ENCODE data around the gene CLN6. TPM values are rescaled to one million over a fixed set of nuclear protein-coding genes. Genes with fewer than 3 reads are reported as not detected.

Gene CLN6
- 21.9 and 30.6 TPM in 2 replicates for total RNA-seq (2014; rRNA removed; shearing (Covaris generic))

DNA sequence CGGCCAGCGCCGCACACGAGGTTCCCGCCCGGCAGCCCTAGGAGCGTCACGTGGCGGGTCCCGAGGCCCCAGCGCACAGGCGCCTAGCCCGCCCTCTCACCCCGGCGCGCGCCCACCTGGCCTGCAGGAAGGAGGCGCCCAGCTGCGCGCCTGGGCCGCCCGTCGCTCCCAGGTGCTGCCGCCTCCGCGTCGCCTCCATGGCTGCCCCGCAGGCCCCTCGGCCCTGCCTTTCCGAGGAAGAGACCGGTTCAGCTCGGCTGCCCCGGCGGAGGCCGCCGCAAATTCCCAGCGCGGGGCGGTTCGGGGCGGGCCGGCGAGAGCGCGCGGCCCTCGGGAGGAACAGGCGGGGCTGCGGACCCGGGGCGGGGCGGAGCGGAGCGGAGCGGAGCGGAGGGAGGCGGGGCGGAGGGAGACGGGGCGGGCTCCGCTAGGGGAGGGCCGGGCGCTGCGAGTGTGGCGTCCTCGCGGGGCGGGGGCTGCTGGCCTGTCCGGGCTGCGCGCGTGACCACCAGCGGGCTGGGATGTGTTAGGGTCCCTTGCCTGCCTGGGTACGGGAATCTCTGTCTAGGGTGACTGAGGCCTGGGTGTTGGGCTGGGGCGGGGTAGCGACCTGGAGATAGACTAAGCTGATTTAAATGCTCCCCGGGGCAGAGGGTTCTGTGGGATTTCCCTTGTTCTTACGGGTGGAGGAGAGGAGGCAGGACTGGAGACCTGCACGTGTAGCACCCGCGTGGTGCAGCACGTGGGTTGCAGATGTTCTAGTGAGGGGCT, at the start of gene CLN6:
Gene CLN6 (minus strand): TSS at position 343 of the 771 bp plus-strand sequence. CDS start 144 bp downstream, at position 199.
- peak; percentile 70 for DNase-seq (ENCODE audit: low spot score)

DNA sequence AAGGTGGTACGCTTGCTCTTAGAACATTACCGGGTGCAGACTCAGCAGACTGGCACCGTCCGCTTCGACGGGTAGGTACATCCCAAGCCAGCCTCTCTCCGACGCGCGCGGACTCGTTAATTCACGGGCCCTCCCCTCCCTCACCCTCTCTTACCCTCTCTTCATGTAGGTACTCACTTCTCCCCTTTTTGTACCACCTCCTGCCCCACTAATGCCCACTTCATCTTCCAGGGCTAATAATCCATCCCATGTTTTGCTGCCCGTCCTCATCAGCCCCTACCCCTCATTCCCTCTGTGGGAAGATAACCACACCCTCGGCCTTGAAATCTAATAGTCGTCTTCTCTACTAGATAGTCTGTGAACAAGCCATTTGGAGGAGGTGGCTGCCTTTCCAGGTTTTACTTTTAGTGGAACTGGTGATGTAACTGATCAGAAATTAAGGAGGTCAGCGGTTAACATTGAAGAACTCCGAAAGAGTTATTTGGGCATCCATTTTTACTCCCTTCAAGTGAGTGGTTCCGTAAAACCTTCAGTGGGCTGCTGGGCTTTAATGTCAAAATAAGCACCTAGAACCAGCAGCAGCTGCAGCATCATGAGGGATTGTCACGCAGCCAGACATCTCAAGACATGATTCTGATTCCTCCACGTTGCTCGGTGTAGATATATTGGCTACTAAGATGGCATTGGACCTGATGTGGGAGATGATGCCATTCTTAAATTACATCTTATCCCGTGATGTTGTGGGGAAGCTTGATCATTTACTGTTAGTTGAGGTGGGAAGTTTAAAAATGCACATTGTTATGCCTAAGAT, 49.3 kb upstream of the CLN6 start:
- DNase-seq (ENCODE audit: low spot score) = peak; percentile 24

DNA sequence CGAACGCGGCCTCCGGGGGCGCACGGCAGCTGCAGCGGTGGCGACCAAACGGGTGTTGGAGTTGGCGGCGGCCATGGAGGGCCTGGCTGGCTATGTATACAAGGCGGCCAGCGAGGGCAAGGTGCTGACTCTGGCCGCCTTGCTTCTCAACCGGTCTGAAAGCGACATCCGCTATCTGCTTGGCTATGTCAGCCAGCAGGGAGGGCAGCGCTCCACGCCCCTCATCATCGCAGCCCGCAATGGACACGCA, 48.7 kb upstream of the CLN6 start:
- DNase-seq (ENCODE audit: low spot score) = peak; percentile 41

DNA sequence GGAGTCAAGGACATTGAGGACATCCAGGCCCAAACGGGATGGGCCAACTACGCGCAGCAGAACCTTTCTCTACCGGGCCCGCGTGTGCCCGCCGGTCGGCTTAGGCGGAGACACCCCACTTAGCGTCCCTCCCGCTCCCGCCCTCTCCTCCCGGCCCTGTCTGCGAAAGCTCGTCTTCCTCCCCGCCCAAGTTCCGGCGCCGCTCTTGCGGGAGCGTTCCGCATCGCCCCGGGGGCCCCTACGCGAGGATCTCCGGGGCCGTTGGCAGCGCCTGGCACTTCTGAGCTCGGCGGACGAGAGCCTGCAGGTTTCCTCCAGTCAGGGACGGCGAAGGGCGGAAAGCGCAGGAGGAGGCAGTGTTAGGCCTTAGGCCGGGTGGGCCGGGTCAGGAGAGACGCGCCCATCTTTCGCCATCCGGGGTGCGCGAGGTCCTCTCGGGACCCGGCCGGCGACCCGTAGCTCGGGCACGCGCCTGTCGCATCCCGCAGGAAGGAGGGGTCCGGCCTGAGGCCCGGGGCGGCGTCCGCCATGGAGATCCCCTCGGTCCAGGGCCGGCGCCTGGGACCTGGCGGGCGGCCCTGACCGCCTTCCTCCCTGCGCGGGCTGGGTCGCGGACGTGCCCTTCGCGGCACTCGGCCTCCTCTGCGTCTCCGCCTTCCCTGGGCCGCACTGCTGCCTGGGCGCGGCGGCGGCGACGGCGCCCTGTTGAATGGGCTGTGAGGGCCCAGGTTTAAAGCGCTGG, 48.2 kb upstream of the CLN6 start, which contains the start of gene FEM1B:
Gene FEM1B (plus strand): TSS at position 143 of the 742 bp plus-strand sequence. CDS start 673 bp downstream, outside the sequence.
- peak; percentile 86 for DNase-seq (ENCODE audit: low spot score)

DNA sequence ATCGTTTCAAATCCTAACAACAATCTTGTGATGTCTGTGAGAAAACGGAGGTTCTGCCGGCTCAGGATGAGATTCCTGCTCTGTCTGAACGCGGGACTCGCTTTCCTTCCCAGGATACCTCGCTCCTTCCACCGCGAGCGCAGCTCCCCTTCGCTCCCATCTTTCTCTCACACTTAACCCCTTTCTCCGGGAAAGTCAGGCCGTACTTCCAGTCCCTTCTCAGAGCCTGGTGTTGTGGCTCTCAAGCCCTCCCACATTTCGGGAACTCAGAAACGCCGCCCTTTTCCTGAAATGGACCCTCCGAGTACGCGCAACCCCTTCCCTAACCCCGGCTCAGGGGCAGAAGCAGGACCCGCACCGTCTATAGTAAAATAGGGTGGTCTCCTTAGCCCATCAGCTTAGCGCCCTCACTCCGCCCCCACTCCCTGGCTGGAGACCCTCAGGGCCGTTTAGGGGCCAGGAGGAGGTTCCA, 47.6 kb upstream of the CLN6 start:
- no peak for DNase-seq (ENCODE audit: low spot score)

DNA sequence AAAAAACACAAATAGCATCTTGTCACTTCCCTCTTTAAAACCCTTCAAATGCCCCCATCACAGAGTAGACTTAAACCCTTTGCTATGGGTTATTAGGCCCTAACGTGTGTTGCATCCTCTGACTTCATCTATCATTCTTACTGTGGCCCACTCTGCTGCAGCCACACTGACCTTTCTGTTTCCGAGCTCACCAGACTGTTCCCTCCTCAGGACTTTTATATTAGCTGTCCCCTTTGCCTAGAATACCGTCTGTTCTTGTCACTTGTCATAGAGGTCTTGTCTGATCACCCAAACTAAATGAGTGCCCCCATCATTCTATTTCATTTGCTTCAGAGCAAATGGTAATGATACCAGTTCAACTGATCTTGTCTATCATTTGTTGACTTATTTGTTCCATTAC, 47.1 kb upstream of the CLN6 start:
- DNase-seq (ENCODE audit: low spot score) = no peak

DNA sequence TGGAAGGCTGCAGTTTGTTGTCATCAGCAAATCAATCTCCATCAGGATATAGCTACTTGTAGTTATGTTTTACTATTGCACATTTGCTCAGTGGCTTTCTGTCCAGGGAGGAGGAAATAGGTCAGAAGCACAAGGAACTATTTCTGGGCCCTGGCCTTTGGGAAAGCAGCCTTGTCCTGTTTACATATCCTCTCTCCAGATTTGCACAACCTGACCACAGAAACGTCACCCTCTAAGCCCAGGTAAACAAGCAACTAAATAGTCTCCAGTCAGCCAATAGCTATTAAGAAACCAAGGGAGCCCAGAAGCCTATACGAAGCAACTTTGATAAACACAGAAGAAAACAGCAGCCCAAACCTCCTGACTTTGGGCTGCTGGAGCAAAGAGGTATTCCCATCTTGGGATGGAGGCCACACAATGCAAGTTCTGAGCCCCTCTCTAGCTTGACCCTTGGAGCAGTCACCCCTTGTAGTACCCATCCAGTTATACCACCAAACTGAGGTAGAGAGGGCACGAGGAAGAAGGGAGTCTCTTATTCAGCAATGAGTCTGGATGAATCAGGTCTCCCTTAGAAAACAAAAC, 45.7 kb upstream of the CLN6 start:
- peak; percentile 89 for DNase-seq (ENCODE audit: low spot score)

DNA sequence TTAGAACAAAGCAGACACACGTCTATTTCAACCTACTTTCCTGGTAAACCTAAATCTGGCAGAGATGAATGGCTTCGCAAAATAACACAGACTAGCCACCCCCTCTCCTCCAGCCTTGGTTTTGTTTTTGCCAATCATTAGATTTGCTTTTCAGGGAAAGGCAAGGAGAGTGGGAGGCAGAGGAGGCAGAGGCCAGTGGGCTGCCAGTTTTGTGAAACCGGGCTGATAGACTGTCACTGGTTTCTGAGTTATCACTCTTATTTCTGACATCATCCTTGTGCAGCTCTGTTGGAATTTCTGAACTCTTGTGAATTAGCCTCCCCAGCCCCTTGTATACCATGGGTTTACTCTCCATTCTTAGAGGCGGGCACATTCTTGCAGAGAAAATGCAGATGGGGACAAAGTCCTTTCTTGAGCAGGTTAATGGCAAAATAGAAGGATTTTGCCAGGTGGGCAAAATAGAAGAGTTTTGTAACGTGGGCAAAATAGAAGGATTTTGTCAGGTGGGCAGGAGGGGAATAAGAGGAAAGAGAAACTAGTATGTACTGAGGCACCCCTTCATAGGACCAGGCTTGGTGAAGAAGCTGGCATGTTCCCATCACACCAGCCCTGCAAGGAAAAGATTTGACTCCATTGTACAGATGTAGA, 44.8 kb upstream of the CLN6 start:
- no peak for DNase-seq (ENCODE audit: low spot score)

DNA sequence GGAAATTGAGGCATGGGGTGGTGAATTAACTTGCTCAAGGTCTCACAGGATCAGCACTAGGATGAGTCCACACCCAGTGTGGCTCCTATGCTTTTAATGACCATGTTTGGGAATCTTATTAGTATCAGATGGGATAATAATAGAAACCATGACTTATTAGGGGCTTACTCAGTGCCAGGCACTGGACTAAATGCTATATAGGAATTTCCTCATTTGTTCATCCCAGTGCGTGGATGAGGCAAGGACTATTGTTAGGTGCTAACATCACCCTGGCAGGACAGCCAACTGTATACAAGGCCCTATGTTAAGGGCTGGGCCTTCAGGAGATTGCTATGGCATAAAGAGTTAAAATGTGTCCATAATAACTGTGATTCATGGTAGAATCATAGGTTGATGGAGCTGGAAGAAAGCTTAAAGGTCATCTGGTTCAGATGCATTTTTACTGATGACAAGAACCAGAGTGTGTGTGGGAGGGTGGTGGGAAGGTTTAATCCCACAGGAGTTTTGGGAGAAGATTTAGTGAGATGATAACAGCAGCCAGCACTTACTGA, 43.3 kb upstream of the CLN6 start:
- DNase-seq (ENCODE audit: low spot score) = no peak

DNA sequence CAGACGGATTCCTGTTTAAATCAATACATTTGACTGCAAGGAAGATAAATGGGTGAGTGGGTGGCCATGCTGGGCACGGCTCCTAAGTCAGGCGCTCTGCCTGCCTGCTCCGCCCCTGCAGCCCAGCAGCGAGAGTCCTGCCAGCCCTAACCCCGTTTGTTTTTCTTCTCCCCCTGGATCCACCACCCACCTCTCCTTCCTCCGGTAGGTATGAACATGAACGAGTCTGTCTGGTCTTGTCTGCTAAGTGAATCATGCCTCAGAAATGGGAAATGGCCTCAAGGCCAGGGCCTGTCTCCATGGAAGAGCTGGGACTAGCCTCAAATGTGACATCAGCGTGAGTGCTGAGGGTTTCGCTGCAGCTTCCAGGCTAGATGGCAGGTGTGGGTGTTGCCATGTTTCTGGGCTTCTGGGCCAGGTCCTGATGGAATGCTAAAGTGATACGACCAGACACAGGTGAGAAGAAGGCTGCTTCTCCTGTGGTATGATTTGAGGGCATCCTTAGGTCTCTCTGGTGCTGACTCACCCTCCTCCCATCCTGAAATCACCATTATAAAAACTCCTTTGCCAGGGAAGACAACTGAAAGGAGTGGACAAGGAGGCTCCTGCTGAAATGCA, 42.4 kb upstream of the CLN6 start:
- DNase-seq (ENCODE audit: low spot score) = peak; percentile 62

DNA sequence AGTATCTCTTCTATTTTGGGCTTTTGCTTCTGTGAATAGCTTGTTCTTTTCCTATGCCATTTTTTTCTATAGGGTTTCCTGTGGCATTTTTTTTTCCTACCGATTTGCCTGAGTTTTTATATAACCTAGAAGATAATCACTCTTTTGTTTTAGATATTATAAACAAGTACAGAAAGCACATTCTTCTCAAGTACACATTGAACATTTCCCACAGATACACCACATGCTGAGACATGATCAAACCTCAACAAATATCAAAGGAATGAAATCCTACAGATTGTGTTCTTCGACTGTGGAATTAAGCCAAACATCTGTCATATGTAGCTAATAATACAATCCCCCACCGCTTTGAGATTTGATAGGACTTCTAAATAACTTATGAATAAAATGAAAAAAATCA, 38.9 kb upstream of the CLN6 start:
- DNase-seq (ENCODE audit: low spot score) = no peak

DNA sequence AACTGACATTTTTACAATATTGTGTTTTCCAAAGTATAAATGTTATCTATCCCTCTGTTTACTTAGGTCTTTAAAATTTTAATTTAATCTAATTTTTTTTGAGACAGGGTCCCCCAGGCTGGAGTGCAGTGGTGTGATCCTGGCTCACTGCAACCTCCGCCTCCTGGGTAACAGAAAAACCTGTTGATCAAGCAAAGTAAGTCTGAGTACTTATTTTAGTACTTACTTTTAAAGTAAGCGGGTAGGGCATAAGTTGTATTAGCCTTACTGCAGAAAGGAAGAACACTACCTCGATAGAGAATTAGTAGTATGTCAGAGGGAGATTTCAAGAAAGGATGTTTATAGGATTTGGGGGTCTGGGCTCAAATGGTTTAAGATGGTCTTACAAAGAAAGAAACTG, 36.1 kb upstream of the CLN6 start:
- no peak for DNase-seq (ENCODE audit: low spot score)

DNA sequence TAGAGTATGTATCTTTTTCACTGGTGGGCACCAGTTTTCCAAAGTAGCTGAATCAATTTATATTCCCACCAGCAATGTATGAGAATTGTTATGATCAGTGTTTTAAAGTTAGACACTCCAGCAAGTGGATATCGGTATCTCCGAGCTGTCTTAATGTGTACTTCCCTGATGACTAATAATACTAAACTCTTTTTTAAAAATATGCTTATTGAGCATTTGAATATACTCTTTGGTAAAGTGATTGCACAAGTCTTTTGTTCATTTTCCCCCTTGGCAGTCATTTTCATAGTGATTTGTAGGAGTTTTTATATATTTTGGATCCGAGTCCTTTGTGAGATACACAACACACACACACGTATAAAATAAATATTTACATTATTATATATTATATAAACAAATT, 35.6 kb upstream of the CLN6 start:
- no peak for DNase-seq (ENCODE audit: low spot score)

DNA sequence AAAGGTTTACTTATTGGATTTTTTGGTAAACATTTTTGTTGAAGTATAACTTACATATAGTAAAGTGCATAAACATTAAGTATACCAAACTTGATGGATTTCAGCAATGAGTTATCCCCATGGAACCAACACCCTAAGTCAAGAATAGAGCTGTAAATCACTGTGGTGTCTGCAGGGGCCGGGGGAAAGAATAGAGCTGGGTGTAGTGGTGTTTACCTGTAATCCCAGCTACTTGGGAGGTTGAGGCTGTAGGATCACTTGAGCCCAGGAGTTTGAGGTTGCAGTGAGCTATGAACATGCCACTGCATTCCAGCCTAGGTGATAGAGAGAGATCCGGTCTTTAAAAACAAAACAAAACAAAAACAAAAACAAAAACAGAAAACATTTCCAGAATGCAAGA, 34.8 kb upstream of the CLN6 start:
- DNase-seq (ENCODE audit: low spot score) = no peak

DNA sequence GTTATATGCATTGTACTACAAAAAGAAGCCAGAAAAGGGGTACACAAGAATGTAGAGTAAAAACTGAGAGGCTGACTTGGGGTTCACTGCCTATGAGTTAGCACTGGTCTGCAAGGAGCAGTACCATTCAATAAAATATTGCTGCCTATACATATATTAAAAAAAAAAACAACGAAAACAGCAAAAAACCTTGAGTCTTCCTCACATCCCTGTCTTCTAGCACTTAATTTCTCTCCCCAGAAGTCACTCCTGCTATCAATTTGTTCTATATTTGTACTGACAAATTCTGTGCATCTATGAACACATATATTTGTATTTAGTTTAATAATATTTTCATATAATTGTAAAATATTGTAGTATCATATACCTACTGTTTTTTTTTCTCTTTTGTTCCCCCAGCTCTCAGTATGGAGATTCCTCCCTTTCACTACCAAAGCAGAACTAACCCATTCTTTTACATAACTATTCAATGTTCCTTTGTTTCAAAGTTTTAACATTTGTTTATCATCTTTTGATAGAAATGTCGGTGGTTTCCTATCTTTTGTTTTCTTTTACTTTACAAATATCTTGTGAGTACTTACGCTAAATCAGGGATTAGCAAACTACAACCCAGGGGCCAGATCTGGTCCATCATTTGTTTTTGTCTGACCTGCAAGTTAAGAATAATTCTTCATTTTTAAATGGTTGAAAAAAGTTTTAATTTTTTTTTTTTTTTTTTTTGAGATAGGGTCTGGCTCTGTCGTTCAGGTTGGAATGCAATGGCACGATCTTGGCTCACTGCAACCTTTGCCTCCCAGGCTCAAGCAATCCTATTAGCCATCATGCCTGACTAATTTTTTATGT, 33.2 kb upstream of the CLN6 start:
- DNase-seq (ENCODE audit: low spot score) = no peak

DNA sequence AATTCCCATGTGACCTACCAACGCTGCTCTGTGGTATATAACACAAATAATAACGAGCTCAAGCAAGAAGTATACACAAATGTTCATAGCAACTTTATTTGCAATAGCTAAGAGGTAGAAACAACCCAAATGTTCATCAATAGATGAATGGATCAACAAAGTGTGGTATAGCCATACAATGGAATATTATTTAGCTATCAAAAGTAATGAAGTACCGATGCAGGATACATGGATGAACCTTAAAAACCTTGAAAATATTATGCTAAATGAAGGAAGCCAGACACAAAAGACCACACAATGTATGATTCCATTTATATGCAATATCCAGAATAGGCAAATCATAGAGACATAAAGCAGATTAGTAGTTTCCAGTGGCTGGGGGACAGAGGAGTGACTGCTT, 32.5 kb upstream of the CLN6 start:
- DNase-seq (ENCODE audit: low spot score) = no peak

DNA sequence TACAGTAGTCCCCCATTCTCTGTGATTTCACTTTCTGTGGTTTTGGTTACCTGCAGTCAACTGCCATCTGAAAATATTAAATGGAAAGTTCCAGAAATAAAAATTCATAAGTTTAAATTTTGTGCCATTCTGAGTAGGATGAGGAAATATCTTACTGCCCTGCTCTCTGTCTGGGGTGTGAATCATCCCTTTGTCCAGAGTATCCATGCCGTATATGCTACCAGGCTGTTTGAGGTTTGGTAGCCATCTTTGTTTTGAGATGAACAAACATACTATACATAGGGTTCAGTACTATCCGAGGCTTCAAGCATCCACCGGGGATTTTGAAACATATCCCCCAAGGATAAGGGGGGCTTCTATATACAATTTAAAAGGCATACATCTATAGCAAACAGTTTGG, 31.7 kb upstream of the CLN6 start:
- no peak for DNase-seq (ENCODE audit: low spot score)

DNA sequence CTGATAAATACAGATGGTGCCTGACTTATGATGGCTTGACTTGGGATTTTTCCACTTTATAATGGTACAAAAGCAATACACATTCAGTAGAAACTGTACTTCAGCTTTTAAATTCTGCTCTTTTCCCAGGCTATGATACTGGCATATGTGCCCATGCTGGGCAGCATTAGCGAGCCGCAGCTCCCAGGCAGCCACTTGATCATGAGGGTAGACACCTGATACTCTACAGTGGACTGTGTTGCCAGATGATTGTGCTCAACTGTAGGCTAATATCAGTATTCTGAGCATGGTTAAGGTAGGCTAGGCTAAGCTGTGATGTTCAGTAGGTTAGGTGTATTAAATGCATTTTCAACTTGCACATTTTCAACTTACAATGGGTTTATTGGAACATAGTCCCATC, 30.4 kb upstream of the CLN6 start:
- no peak for DNase-seq (ENCODE audit: low spot score)

DNA sequence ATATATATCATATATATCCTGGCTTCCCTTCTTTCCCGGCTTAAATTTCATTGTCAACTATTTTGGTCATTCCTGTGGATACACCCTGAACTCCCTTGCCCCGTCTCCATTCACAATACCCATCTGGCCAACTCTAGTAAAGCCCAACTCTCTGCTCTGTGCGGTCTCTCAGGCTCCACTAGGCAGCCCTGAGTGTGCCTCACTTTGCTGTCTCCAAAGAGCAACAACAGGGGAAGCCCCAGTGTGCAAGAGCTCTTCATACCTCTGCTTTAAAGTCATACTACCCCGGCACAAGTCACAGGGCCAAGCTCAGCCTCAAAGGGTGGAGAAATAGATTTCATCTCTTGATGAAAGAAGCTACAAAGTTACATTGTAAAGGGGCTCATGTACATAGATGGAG, 29.2 kb upstream of the CLN6 start:
- no peak for DNase-seq (ENCODE audit: low spot score)

Measured in H4 (cell line).